Lower lobe of right lung (tissue), 2 donors: Measurements from ENCODE around the gene UBE2D1. TPM values are rescaled to one million over a fixed set of nuclear protein-coding genes. Genes with fewer than 3 reads are reported as not detected.

Experiments used
- ATAC-seq, 2 donors: fragments of 200-7000 bp; cut with Tn5 transposase; one replicate each; pipeline ENCODE4 v1.9.1; 2020 to 2022; ENCODE audit warnings: mild to moderate bottlenecking in 2 of 2, moderate library complexity in 2 of 2
- DNase-seq: peaks from one replicate; pipeline ENCODE4 v3.0.0-alpha.2; 2020
- H3K27ac ChIP-seq: fragments of 200-600 bp; one replicate; pipeline ENCODE4 v1.8.0; 2022
- H3K27me3 ChIP-seq: fragments of 200-600 bp; one replicate; pipeline ENCODE4 v1.8.0; 2022; ENCODE audit warnings: low read depth
- H3K36me3 ChIP-seq: fragments of 200-600 bp; one replicate; pipeline ENCODE4 v1.8.0; 2022; ENCODE audit warnings: mild to moderate bottlenecking
- H3K4me1 ChIP-seq: fragments of 200-600 bp; one replicate; pipeline ENCODE4 v1.8.0; 2022
- H3K4me3 ChIP-seq: fragments of 200-600 bp; one replicate; pipeline ENCODE4 v1.8.0; 2022; ENCODE audit warnings: mild to moderate bottlenecking
- H3K9me3 ChIP-seq: fragments of 200-600 bp; one replicate; pipeline ENCODE4 v1.8.0; 2022
- CTCF ChIP-seq: fragments of 200-600 bp; IDR thresholded peaks from one replicate; pipeline ENCODE4 v1.8.0; 2022; ENCODE audit warnings: antibody characterized with exemption, mild to moderate bottlenecking
- intact Hi-C: fragments of 100-400 bp; cut with DNase I; formaldehyde crosslinking; loops from one replicate; pipeline ENCODE4 v1.11.0; 2022
- total RNA-seq: library from RNA; stranded (reverse); fragmentation: NEBNext Ultra II Directional; extraction: Animal tissue kit (Norgen Biotek cat#: 25700); gene quantifications from one replicate; pipeline ENCODE4 v1.2.1, GENCODE V29; 2021
- donor health status: DM: no; HTN: yes; CAD: no; lungs with severe emphysema.

Gene UBE2D1
- total RNA-seq, 1 donor from 2014 or later = 22.9 TPM

- no peaks in the 10 kb centered on the region for H3K9me3 ChIP-seq
- H3K27me3 ChIP-seq = no peaks in the 10 kb centered on the region
- no peak overlapping the region for H3K27ac ChIP-seq
- H3K36me3 ChIP-seq = peaks cover 20% of the 10 kb centered on the region
- H3K4me3 ChIP-seq = no peak overlapping the region
- intact Hi-C loops = no loop called here
- H3K4me1 ChIP-seq = peaks cover 5% of the 10 kb centered on the region
- ATAC-seq (no peak), DNase-seq (no peak)
- TF ChIP-seq CTCF = no peak
Measured at GRCh38 chr10:58361353-58361752, 26.5 kb downstream of the UBE2D1 start.

- no peaks in the 10 kb centered on the region for H3K27me3 ChIP-seq
- no peak overlapping the region for H3K27ac ChIP-seq
- no peak overlapping the region for H3K4me3 ChIP-seq
- no peak for TF ChIP-seq CTCF
- no peaks in the 10 kb centered on the region for H3K9me3 ChIP-seq
- H3K4me1 ChIP-seq = peaks cover 5% of the 10 kb centered on the region
- peaks cover 20% of the 10 kb centered on the region for H3K36me3 ChIP-seq
- no peak for DNase-seq
- intact Hi-C loops = no loop called here
- no peak for ATAC-seq
Measured at GRCh38 chr10:58362027-58362789, 27.4 kb downstream of the UBE2D1 start.

- TF ChIP-seq CTCF = no peak
- Histone ChIP-seq H3K4me1 (no peaks in the 10 kb centered on the region), H3K4me3 (no peak overlapping the region), H3K9me3 (no peaks in the 10 kb centered on the region), H3K36me3 (peaks cover 14% of the 10 kb centered on the region), H3K27me3 (no peaks in the 10 kb centered on the region), H3K27ac (no peak overlapping the region)
- ATAC-seq (no peak), DNase-seq (no peak)
- intact Hi-C loops = no loop called here
Measured at GRCh38 chr10:58367069-58367468, 32.3 kb downstream of the UBE2D1 start.

- Histone ChIP-seq H3K27me3 (no peaks in the 10 kb centered on the region), H3K4me1 (no peaks in the 10 kb centered on the region), H3K36me3 (peaks cover 3% of the 10 kb centered on the region), H3K9me3 (no peaks in the 10 kb centered on the region), H3K27ac (no peak overlapping the region), H3K4me3 (no peak overlapping the region)
- DNase-seq = no peak
- intact Hi-C loops = no loop called here
- TF ChIP-seq CTCF = no peak
- no peak for ATAC-seq
Measured at GRCh38 chr10:58371473-58371872, 36.7 kb downstream of the UBE2D1 start.

GRCh38 chr10:58372607-58373441 lies 38.0 kb downstream of the UBE2D1 start:
- intact Hi-C loops = no loop called here
- ATAC-seq = no peak

More at GRCh38 chr10:58372607-58373441, 38.0 kb downstream of the UBE2D1 start:
- Histone ChIP-seq H3K27me3 (no peaks in the 10 kb centered on the region), H3K36me3 (peaks cover 3% of the 10 kb centered on the region), H3K9me3 (no peaks in the 10 kb centered on the region), H3K27ac (no peak overlapping the region), H3K4me1 (no peaks in the 10 kb centered on the region), H3K4me3 (no peak overlapping the region)
- DNase-seq = no peak
- no peak for TF ChIP-seq CTCF
